GM18508 (cell line): ENCODE measurements around the gene ATP2C1.
"Not testable (repeated sequence)": the region's sequence is repeated elsewhere in the genome, so short reads cannot be mapped to it uniquely, and the experiment has no call there.

Experiments used
- ATAC-seq: cut with Tn5 transposase; IDR thresholded peaks from one replicate; pipeline ENCODE4 v1.9.1; 2021; ENCODE audit warnings: moderate number of reproducible peaks; ENCODE audit not compliant: insufficient read depth, unreplicated experiment

Gene ATP2C1

DNA sequence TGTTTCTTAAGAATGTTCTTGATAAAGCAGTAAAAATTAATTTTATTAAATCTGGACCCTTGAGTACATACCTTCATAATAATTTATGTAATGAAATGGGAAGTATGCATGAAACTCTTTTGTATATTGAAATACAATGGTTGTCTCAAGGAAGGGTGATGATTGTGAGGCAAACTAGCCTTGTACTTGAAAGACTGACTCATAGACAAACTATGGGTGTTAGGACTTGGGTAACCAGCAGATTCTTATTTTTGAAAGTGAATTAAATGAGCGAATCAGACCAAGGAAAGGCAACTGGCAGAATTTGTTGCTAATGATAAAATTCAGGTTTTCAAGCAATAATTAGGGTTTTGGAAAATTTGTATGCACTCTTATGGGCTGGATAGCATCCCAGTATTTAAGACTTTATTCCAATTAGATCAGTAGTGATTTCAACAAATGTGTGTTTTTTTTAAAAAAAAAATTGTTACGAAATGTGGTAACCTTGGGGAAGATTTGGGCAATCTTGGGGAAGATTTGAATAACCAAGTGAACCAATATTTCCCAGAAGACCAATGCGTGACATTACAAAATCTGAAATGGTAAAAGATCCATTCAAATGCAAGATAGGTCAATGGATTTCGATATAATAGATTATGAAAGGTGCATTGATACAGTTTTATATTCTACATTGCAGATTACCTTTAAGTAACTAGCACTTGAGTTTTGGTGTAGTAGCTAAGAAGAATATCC is 42.0 kb downstream of the ATP2C1 start:
- ATAC-seq = no peak

DNA sequence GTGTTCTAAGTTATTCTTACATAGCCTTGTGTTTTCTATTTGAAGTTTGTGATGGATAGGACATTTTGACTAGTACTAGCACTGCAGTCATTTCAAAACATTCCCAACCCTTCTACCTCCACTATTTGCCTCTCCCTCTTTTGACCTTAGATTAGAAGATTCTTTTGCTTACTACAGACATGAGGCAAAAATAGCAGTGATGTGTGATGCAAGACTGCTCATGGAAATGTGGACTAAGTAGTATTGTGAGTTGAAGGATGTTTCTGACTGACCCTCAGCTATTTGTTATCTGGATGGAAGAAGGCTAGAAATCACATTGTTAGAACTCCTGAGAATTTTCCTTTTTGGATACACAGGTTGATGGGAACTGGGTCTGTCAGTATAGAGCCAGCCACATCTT is 45.9 kb downstream of the ATP2C1 start:
- ATAC-seq = no peak

DNA sequence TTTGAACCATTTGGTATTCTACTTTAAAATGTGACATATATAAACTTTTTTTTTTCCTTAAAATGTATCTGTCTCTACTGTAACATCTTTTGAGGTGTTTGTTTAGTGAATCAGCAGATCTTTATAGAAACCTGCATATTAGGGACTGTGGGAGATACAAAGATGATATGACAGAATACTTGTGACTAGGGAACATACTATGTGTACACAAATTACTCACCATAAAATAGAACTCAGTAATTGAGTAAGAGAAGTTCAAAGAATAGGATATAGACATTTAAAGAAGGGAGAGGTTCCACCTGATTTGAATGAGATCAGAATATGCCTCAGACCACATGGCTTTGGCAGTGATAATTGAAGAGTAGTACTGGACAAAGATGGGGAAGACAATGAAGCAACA is 47.9 kb downstream of the ATP2C1 start:
- ATAC-seq = no peak

DNA sequence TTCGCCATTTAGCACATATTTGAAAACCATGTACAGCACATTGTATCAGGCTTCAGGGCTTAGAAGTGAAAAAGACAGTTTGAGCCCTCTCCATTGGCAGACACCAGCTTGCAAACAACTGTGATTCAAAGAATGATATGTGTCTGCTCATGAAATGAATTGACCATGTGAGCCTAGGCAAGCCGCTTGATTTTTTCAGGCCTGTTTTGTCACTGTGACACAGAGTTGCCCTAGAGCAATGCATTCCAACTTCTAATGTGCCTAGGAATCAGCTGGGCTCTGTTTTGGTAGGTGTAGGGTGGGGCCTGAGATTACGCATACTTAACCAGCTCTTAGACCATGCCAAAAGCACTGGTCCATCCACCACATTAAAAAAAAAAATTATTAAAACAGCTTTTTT is 53.0 kb downstream of the ATP2C1 start:
- no peak for ATAC-seq

DNA sequence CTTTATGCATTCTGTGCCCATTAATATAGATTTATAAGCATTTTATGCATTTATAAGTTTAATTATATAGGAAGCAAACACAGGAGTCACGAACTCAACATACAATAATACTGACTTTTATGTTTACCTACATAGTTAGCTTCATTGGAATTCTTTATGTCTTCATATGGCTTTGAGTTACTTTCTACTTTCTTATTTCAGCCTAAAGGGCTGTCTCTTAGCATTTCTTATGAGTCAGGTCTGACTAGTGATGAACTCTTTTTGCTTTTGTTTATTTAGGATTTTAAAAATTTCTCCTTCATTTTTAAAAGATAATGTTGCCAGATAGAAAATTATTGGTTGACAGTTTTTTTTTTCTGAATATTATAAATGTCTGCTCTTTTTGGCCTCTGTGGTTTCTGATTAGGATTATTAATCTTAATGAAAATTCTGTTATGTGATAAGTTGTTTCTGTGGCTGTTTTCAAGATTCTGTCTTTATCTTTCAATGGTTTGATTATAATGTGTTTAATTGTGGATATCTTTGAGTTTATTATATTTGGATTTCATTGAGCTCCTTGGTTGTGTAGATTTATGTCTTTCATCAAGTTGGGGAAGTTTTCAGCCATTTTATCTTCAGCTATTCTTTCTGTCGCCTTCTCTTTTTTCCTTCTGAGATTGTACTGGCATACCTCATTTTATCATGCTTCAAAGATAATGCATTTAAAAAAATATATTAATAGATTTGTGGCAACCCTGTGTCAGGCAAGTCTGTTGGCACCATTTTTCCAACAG is 54.3 kb downstream of the ATP2C1 start:
- ATAC-seq = no peak

DNA sequence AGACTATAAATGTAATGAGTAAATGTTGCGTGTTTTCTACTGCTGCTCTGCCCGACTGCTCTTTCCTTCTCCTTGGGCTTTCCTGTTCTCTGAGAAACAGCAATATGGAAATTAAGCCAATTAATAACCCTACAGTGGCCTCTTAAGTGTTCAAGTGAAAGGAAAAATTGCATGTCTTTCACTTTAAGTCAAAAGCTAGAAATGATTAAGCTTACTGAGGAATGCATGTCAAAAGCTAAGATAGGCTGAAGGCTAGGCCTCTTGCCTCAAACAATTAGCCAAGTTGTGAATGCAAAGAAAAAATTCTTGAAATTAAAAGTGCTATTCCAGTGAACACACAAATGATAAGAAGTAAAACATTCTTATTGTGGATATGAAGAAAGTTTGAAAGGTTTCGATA is 55.0 kb downstream of the ATP2C1 start:
- no peak for ATAC-seq

DNA sequence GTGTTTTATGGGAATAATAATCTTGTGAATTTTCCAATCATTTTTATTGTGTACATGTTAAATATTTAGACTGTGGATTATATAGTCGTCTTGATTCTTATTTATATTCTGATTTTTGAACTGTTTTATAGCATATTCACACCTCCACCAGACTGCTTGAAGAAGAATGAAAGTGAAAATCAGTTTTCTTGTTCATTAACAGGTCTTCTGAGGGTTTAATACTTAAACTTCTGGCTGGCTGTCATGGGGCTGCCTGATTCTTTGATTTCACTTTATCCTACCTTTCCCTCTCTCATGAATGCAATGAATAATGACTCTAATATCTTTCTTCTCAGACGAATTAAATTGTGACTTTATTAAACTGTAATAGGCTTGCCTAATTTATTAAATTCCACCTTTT is 56.2 kb downstream of the ATP2C1 start:
- peak; percentile 79 for ATAC-seq

DNA sequence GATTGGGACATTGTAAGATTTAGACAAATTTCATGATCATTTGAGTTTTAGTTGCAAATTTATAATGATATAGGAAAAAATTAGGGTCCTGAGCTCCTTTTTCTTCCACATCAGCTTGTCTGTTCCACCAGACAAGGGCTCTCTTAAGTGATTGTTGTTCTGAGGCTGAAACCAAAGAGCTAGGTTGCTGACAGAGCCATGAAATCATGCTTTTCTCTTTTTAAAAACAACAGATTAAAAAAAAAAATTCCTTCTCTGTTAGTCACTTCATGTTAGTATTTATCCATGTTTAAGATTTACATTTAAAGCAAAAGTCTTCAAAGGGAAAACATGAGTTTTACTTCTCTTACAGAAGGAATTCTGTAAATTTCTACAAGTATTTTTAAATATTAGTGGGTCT is 56.8 kb downstream of the ATP2C1 start:
- ATAC-seq = no peak

DNA sequence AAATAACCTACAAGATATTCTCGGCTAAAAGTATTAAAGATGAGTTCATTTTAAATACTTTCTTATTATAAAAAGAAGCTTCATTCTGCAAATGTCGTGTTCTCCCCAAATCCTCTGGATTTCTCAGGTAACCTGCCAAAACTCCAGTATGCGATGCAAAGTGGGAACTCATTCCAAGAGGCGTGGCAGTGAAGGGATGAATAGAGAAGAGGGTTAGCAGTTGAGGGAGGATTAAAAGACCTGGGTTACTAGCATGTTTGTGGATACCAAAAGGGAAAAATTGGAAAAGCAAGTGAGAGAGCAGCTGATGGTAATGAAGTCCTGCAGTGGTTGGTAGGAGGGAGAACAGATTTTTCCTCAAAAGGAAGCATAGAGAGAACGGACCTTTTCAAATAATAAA is 61.6 kb downstream of the ATP2C1 start:
- ATAC-seq = no peak

DNA sequence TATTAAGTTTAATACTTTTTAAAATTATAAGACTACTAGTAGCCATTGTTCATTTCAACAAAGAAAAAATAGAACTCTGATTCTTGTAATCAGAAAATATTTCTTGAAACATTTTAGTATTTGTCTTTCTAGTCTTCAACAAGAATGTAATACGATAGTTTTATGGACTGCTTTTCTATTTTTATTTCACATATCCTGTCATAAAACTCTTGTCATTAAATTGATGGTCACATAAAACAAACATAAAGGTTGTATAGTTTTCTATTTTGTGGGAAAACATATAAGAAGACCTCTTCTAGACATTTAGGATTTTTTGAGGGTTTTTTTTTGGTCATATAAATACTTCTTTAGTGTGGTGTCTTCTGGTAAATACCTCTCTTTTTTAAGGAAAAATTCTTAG is 62.4 kb downstream of the ATP2C1 start:
- no peak for ATAC-seq

DNA sequence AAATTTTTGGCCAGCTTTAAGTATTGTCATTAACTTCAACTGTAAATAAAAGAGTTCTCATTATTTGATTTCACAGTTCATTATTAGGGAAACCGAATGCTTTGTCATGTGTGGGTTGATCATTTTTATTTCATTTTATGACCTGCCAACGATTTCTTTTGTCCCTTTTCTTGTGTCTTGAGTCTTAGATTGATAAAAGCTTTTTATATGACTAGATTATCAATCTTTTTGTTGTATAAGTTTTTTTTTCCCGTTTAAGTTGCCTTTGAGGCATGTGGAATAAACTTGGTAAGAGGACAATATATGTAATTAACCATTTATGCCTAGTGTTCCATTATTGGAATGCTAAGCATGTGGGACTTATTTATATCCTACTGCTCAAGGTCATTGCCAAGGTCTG is 62.8 kb downstream of the ATP2C1 start:
- ATAC-seq = no peak

DNA sequence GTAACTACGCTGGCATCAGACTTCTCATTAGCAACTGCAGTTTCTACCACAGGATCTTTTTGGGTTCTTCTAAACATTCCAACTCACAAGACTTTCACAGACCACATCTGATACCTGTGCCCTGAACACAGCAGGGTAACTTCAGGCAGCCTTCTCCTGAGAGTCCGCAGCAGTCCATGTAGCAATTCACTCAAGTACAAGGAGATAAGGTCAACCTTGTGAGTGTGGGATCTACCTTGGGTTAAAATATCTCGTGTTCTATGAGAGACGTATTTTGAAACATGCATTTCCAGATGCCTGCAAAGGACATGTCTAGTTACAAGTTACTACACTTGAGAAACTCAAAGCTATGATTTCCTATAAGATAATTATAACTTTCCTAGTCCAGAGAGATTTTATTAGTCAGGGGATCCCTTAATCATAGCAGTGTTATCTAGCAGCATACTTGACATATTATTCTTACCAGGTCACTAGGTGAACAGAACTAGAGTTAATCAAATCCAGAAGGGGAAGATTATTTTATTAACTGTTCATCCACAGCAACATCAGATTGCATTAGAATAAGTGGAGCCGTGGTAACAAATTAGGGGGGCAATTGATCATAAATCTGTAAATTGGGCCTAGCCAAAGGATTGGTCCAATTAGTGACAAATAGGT is 66.4 kb downstream of the ATP2C1 start:
- no peak for ATAC-seq

DNA sequence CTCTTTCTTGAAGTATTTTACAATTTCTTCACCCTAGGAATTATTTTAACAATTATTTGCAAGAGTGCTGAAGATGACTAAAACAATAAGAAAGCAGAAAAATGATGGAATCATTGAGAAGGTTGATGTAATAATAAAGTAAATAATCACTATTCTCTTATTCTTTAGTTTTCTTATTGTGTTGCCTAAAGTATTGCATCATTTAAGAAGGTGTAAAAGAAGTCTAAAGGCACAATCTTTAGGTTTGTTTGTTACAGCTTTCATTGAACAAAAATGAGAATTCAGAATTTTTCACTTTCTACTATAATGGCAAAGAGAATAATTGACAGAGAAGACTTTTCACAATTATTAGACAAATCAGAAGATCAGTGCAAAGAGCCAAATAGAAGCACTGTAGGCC is 67.6 kb downstream of the ATP2C1 start:
- no peak for ATAC-seq

DNA sequence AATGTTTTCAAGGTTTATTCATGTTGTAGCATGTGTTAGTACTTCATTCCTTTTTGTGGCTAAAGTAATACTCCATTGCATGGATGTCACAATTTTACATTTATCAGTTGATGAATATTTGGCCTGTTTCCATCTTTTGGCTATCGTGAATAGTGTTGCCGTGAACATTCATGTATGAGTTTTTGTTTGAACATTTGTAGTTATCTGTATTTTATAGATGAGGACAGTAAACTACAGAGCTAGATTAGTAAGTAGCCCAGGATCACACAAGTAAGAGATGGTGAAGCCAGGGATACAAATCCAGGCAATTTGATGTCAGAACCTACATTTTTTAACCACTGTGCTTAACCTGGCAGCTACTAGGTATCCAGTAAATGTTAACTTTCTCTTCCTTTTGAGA is 69.6 kb downstream of the ATP2C1 start:
- no peak for ATAC-seq

DNA sequence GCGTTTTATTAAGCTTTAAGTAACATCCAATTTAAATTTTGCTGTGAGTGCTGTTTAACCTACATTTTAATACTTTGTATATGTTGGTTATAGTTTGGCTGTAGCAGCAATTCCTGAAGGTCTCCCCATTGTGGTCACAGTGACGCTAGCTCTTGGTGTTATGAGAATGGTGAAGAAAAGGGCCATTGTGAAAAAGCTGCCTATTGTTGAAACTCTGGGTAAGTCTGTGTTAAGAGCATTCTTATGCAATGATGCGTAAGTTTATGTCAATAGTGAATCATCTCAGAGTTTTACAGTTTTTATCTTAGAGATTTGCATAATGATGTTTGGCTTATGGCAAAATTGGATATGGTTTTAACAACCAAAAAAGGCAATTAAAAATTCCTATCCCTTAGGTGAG is 70.0 kb downstream of the ATP2C1 start:
- no peak for ATAC-seq

DNA sequence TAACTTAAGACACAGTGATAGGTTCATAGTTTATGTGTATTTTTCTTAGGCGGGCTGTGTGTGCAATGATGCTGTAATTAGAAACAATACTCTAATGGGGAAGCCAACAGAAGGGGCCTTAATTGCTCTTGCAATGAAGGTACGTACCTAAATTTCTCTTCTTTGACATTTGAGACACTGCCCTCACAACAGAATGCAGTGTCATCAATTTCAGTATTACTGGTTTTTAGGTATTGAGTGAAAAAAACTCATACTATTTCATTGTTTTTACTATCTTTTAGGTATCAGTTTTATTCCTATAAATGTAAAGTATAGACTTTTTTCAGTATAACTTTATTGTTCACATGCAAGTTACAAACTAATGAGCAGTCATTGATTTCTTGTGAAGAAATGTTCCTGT is 73.4 kb downstream of the ATP2C1 start:
- no peak for ATAC-seq

DNA sequence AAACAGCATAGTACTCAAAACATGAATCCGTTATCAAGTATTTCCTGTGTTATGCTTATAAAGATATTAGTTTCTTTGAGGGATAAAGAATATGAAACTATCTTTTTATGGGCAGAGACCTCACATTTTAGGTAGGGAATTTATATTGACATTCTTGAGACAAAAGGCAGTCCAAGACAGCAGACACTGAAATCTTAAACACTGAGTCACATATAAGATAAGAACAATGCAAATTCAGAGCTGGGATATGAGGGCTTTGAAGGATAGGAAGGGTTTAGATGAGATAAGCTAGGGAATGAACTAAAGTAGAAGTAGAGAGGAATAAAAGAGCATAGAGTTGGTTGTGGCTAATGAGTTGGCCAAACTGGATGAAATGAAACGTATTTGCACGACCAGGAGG is 74.3 kb downstream of the ATP2C1 start:
- no peak for ATAC-seq

DNA sequence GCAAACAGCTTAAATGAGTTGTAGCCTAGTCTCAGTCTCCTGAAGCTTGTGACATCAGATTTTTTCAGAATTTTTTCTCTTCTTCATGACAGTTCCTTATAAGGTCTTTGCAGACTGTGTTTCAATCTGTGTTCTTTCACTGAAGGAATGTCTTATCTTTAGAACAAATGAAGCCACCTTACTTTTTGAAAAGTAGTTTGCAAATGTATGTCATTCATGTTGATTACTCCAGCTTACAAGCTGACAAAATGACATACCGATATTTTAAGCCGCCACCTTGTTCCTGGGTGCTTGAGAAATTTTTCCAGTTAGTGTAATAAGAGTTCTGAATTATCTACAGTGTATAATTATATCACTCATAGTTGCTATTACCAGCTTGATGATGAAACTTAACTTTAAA is 75.7 kb downstream of the ATP2C1 start:
- no peak for ATAC-seq

DNA sequence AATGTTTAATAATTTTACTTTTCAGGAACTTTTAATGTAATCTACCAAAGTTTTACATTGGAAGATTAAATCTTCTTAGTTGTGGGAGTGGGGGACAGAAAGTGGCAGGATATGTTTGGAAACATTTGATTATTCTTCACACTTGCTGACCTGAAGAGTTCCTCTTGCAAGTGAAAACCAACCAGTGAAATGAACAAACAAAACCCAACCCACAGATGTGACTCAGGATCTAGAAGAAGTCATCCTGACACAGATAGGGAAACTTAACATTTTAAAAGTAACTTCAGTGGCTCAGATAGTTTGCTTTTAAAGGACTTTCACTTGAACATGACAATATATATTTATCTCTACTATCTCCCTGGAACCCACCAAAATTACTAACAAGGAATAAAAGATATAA is 77.3 kb downstream of the ATP2C1 start:
- ATAC-seq = no peak

DNA sequence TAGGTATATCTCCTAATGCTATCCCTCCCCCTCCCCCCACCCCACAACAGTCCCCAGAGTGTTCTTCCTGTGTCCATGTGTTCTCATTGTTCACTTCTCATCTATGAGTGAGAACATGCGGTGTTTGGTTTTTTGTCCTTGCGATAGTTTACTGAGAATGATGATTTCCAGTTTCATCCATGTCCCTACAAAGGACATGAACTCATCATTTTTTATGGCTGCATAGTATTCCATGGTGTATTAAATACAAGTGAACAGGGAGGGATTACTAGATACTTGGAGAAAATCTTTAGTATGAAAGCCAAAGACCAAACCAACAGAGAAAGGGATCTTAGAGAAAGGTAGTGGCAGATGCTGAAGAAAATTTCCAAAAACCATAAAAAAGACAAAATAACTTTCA is 78.7 kb downstream of the ATP2C1 start:
- not testable (repeated sequence) for ATAC-seq

DNA sequence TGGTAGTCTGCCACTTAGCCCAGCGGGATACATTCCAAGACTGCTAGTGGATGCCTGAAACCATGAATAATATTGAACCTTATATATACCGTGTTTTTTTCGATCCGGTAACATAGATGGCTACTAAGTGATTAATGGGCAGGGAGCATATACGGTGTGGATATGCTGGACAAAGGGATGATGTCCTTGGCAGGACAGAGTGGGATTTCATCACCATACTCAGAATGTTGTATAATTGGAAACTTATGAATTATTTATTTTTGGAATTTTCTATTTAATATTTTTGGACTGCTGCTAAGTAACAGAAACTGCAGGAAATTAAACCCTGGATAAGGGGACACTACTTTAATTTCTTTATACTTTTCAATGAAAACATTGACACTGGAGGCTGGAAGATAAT is 79.5 kb downstream of the ATP2C1 start:
- ATAC-seq = no peak

DNA sequence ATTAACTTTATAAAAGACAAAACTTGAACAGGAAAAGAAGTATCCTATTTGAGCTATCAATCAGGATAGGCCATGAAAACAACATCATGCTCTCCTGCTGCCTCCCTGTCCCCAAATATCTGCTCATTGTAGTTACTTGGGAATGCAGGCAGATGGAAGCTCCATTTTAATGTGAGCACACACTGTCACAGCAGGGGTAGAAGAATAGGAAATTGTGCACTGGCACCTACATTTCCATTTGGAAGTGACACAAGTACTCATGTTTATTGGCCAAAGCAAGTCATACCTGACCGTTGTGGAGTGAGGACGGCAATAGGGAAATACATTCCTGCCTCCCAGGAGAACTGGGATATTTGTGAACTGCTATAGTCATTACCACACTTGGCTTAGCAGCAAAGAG is 80.3 kb downstream of the ATP2C1 start:
- ATAC-seq = no peak
